AG04450 (cell line): ENCODE results near the gene ERFL. TPM values are rescaled to one million over a fixed set of nuclear protein-coding genes. Genes with fewer than 3 reads are reported as not detected.

Source experiments
- CTCF ChIA-PET: fragments of 300-600, 350-600 bp; formaldehyde crosslinking; extraction: SDS; loops from one replicate; lab custom pipeline; 2022; ENCODE audit warnings: antibody characterized with exemption, inconsistent platforms; lab: Charles Lee
- POLR2A ChIA-PET: fragments of 350-600 bp; formaldehyde crosslinking; extraction: SDS; loops from one replicate; lab custom pipeline; 2021; ENCODE audit warnings: antibody characterized with exemption, inconsistent platforms; lab: Yijun Ruan, JAX
- DNase-seq: peaks from one replicate; pipeline ENCODE4 v3.0.0-alpha.2; 2011; ENCODE audit warnings: low read depth, low spot score
- H3K27ac ChIP-seq: one replicate; pipeline ENCODE4 v1.5.1; 2012; ENCODE audit warnings: low read depth, low read length, control low read depth
- H3K27me3 ChIP-seq: one replicate; pipeline ENCODE4 v1.6.0; 2012; ENCODE audit warnings: low read length; ENCODE audit not compliant: control insufficient read depth, insufficient read depth
- H3K4me3 ChIP-seq: 2 replicates; pipeline ENCODE4 v1.5.1; 2011; ENCODE audit warnings: mild to moderate bottlenecking, low read depth, low read length, control low read depth
- H3K9me3 ChIP-seq: 2 replicates; pipeline ENCODE4 v1.5.1; 2012; ENCODE audit warnings: low read length; ENCODE audit not compliant: control insufficient read depth, insufficient read depth
- polyA plus RNA-seq: library from polyadenylated mRNA; depleted of rRNA; stranded (reverse); fragments of >200 nt; gene quantifications from 2 replicates; pipeline ENCODE4 v1.2.3, GENCODE V29; 2011
- TF ChIP-seq, protein P1 (sequence below): IDR thresholded peaks from 2 replicates; pipeline ENCODE4 v1.5.1; 2011; ENCODE audit warnings: low read depth, low read length, control low read depth, inconsistent platforms

ERFL gene
- polyA plus RNA-seq, 1 experiment = not detected

DNA sequence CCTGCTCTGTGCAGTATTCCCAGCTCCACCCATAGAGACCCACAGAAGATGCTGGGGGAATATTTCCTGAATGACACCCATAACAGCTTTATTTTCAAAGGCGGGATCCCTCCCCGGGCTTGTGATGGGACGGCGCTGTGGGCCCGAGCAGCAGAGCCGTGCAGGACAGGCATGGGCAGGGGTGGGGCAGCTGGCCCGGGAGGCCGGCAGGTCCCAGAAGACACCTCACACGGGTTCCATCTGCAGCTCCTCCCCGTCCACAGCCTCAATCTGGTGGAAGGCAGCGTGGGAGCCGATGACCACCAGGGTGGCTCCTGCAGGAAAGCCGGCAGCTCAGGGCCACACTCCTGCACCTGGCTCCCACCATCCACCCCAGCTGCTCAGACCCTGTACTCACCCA is 28.4 kb upstream of the ERFL start:
- CTCF ChIA-PET = interaction anchor here (0.8 to 1.3 kb wide), 4 partner anchors 23 to 84 kb away, joined by 3 to 4 read pairs (median 3); no protein-coding TSS in a partner anchor
- no peaks in the 10 kb centered on the region; the same call in 1 of the 2 replicates for H3K9me3 ChIP-seq
- H3K27ac ChIP-seq = no peak overlapping the region
- no peak for DNase-seq
- POLR2A ChIA-PET = no interaction called here
- H3K4me3 ChIP-seq = no peak overlapping the region
- no peaks in the 10 kb centered on the region for H3K27me3 ChIP-seq
- TF ChIP-seq, protein P1, sequence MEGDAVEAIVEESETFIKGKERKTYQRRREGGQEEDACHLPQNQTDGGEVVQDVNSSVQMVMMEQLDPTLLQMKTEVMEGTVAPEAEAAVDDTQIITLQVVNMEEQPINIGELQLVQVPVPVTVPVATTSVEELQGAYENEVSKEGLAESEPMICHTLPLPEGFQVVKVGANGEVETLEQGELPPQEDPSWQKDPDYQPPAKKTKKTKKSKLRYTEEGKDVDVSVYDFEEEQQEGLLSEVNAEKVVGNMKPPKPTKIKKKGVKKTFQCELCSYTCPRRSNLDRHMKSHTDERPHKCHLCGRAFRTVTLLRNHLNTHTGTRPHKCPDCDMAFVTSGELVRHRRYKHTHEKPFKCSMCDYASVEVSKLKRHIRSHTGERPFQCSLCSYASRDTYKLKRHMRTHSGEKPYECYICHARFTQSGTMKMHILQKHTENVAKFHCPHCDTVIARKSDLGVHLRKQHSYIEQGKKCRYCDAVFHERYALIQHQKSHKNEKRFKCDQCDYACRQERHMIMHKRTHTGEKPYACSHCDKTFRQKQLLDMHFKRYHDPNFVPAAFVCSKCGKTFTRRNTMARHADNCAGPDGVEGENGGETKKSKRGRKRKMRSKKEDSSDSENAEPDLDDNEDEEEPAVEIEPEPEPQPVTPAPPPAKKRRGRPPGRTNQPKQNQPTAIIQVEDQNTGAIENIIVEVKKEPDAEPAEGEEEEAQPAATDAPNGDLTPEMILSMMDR = no peak

GRCh38 chr19:41955521-41955920 is 27.3 kb upstream of the ERFL start:
- no peaks in the 10 kb centered on the region; the same call in 1 of the 2 replicates for H3K9me3 ChIP-seq
- TF ChIP-seq, protein P1 = no peak
- no peak overlapping the region for H3K27ac ChIP-seq
- H3K4me3 ChIP-seq = no peak overlapping the region
- H3K27me3 ChIP-seq = no peaks in the 10 kb centered on the region
- no peak for DNase-seq
- ChIA-PET POLR2A (interaction anchor here (0.6 kb wide), 1 partner anchor 45 kb away, joined by 3 read pairs; no protein-coding TSS in a partner anchor), CTCF (interaction anchor here (1.2 kb wide), 1 partner anchor 79 kb away, joined by 3 read pairs; no protein-coding TSS in a partner anchor)

- Histone ChIP-seq H3K27ac (no peak overlapping the region), H3K4me3 (0 out of 2 replicates have a peak overlapping the region, but pooled peaks have one; percentile 22), H3K9me3 (no peaks in the 10 kb centered on the region), H3K27me3 (no peaks in the 10 kb centered on the region)
- TF ChIP-seq, protein P1 = peak; percentile 96
- CTCF ChIA-PET = interaction anchor here (2.0 to 2.8 kb wide), 2 partner anchors 78 to 83 kb away, joined by 8 to 11 read pairs; no protein-coding TSS in a partner anchor
- peak; percentile 16 for DNase-seq
- POLR2A ChIA-PET = interaction anchor here (0.6 to 1.4 kb wide), 2 partner anchors 9 to 79 kb away, joined by 6 to 7 read pairs; no protein-coding TSS in a partner anchor
Measured at GRCh38 chr19:41951686-41952172, 23.5 kb upstream of the ERFL start.

DNA sequence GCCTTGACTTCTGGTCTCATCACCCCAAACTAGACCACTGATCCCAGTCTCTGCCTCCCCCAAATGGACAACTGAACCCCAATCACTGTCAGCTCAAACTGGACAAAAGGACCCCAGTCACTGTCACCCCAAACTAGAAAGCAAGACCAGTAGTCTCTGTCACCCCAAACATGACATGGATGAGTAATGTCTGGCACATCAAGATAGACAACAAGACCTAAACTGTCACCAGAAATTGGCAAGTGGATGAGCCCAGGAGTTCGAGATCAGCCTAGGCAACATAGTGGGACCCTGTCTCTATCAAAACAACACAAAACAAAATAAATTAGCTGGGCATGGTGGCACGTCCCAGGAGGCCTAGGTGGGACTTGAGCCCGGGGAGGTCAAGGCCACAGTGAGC is 18.8 kb upstream of the ERFL start:
- ChIA-PET CTCF (interaction anchor here (2.0 kb wide), 1 partner anchor 74 kb away, joined by 6 read pairs; no protein-coding TSS in a partner anchor), POLR2A (no interaction called here)
- no peak overlapping the region for H3K4me3 ChIP-seq
- no peak overlapping the region for H3K27ac ChIP-seq
- DNase-seq = no peak
- no peaks in the 10 kb centered on the region for H3K9me3 ChIP-seq
- TF ChIP-seq, protein P1 = no peak
- H3K27me3 ChIP-seq = no peaks in the 10 kb centered on the region

DNA sequence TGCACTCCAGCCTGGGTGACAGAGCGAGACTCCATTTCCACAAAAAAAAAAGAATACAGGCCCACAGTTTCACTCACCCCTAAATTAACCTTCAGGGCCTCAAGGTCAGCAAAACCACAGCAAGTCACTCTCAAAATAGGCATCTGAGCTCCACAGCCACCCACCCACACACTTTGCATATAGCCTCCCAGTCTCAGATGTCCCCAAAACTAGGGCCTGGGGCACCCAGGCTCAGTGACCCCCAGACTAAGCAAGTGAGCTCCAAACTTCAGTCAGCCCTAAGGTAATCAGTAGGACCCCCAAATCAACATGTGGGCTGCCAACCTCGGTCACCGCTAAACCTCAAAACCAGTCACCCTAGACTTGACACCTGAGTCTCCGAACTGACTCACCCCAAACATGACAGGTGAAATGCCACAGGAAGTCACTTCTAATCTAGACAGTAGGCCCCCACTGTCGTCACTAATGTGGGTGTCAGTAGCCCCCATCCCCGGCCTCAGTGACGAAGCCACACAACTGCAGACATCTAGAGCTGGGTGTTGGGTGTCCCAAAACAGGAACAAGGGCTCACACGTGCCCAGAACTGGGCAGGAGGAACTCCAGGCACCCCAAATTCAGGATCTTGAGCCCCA is 17.0 kb upstream of the ERFL start:
- peaks cover 6% of the 10 kb centered on the region for H3K27me3 ChIP-seq
- TF ChIP-seq, protein P1 = no peak
- POLR2A ChIA-PET = interaction anchor here (0.7 kb wide), 1 partner anchor 73 kb away, joined by 3 read pairs; no protein-coding TSS in a partner anchor
- H3K9me3 ChIP-seq = no peaks in the 10 kb centered on the region
- no peak overlapping the region for H3K27ac ChIP-seq
- CTCF ChIA-PET = interaction anchor here (2.0 kb wide), 1 partner anchor 72 kb away, joined by 6 read pairs; no protein-coding TSS in a partner anchor
- H3K4me3 ChIP-seq = no peak overlapping the region
- no peak for DNase-seq
